SW 1271 (cell line): ENCODE results near the gene GPC4.
"Not testable (repeated sequence)": the region's sequence is repeated elsewhere in the genome, so short reads cannot be mapped to it uniquely, and the experiment has no call there.

Source experiments
- DNase-seq, 2 experiments: peaks; one replicate each; lab custom pipeline; 2025; lab: John Stamatoyannopoulos, UW

Gene GPC4

DNA sequence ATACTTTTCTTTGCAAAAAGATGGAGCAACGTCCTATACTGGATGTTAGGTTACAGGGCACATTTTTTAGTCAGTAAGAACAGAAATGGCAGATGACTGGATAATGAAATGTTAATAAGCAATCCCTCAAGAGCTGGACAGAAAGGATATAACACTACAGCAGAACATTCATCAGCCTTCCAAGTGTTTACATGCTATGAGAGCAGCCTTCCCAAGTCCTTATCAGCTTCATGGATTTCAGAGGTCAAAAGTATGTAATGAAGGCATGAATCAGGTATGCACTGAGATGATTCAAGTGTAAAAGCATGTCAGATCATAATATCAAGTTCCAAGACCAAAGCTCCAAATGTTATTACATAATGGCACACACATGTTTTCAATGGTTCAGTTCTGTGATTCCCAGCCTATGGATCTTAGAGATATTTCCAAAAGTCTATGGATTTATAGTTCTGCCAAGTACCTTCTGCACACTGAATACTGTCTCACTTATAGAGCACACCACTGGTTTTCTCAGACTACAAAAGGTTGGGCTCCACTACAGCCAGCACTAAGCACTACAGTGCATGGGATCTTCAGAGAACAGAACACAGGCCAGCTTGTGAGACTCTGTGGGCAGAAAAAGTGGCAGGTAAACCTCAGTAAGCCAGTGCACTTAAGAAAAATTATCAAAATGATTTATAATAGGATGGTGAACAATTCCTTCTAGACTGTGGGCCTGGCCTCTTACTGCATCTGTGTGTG is 49.2 kb downstream of the GPC4 start:
- DNase-seq: no peak

DNA sequence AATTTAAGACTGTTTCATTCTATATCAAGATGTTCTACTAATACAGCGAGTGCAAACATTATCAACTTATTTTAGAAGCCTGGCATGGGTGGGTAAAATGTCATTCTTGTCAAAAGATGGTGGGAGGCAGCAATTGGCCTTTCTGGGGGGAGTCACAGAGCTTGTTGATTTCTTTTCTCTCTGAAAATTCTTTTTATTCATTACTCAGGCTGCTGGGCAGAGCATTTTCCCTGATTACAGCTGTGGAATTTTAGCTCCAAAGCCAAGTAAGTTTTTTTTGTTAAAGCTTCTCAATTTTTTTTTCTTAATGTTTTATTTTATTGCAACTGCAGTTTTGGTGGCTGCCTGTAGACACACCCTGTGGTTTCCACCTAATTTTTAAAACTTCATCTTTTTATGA is 50.4 kb downstream of the GPC4 start:
- no peak for DNase-seq

- DNase-seq: no peak
Observed at GRCh38 chrX:133364196-133364595, 51.1 kb downstream of the GPC4 start.

DNA sequence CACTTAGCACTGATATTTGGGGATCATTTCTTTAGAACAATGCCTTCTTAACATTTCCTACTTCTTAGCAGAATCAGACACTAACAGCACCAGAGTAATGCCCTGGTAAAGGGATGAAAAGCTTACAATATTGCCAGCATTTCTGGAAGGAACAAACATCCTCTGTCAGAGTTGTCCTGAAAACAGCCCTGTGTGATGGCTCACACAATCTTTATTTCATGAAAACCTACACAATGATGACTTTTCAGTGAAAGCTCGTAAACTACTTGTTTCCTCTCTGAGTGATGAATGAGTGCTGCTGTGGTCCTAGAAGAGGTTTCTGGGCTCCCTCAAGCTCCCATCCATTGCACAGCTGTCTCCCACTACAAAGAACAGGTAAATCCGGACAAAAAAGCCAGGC is 52.8 kb downstream of the GPC4 start:
- no peak for DNase-seq

DNA sequence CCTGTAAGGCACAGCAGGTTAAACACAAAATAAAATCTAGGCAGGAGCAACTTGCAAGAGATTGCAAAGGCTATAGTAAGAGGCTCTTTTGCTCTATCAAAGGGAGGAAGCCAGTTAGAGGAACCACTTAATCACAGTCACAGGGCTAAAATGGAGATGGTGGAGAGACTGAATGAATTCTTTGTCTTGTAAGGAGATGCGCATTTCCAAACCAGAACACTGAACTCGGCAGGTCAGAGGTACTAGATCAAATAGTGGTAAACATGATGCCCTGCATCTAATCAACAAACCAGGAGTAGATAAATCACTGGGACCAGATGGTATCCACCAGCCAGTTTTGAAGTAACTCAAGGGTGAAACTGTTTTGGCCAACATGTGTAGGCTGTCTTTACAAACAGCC is 55.8 kb downstream of the GPC4 start:
- no peak for DNase-seq

DNA sequence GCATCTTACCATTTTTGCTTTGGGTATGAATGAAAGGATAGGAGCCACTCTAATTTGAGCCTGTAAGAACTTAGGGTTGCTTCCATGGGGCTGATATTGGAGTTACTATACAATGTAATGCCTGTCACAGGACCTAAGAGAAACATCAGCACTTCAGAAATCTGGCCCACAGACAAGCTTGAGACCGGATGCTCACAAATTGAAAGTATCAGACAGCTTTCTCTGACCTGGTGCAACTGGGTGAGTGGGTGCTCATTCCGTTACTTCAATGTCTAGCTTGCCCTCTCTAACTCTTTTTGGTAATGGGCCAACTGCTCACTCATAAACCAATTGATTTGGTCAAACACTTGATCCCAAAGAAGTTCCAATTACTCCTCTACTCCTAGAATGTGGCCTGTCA is 62.1 kb downstream of the GPC4 start:
- no peak for DNase-seq

GRCh38 chrX:133350751-133351150 is 64.5 kb downstream of the GPC4 start:
- DNase-seq: no peak

DNA sequence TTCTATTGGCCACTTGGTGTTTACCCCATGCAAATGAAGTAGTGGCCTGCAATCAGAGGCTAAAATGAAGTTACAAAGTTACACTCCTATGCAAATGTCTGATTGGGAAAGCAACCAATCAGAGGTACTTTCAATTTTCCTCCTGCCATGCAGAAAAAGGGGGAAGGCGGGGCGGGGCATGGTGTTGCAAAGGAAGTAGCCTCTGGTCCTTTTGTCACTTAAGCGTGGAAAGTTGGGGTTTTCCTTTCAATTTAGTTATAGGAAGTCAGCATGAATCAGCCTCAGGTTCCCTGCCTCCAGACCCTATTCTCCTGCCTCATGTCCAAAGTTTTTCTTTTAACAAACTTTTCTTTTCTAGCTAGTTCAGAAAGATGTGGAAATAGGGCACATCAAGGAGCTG is 69.3 kb downstream of the GPC4 start:
- DNase-seq: no peak

GRCh38 chrX:133339566-133339965 is 75.7 kb downstream of the GPC4 start:
- no peak for DNase-seq

- DNase-seq: no peak
Observed at GRCh38 chrX:133337250-133337649, 78.0 kb downstream of the GPC4 start.

- DNase-seq: peak in 1 of 2 experiments; percentile 4
Observed at GRCh38 chrX:133335027-133335426, 80.3 kb downstream of the GPC4 start.

- DNase-seq: no peak
Observed at GRCh38 chrX:133333154-133333750, 82.0 kb downstream of the GPC4 start.

DNA sequence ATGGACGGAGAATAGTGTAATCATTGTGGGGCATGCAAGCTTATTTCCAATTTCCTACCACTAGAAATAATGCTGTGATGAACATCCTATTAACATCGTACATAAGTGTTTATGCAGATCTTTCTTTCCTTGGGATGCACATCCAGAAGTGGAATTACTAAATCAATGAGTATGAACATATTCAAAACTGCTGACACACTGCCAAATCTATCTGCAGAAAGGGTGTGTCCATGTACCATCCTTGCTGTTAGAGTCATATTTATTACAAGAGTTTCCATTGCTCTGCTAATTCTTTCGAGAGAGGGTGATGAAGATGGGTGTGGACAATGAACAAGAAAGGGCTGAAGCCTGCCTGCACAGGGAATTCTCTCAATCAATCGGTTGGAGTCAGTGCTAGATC is 82.6 kb downstream of the GPC4 start:
- DNase-seq: no peak

- DNase-seq: no peak
Observed at GRCh38 chrX:133330956-133331355, 84.3 kb downstream of the GPC4 start.

GRCh38 chrX:133325422-133325821 is 89.9 kb downstream of the GPC4 start:
- no peak for DNase-seq

GRCh38 chrX:133323431-133323830 is 91.9 kb downstream of the GPC4 start:
- no peak for DNase-seq

GRCh38 chrX:133322269-133322668 is 93.0 kb downstream of the GPC4 start:
- not testable (repeated sequence) for DNase-seq

DNA sequence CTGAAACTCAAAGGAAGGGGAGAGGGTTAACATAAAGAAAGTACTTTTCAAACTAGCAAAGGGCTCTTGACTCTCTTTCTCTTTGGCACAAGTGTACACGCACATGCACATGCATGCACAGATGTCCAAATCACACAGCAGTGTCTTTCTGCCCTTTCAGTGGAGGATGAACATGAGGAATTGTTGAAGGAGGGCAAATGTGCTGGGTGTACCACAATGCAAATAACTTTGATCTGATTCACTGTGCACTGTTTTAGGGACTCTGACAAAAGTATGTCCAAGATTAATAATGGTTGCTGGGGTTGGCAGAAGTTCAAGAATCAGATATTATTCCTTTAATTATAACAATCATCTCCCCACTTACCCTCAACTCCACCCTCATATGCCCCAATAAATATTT is 93.8 kb downstream of the GPC4 start:
- no peak for DNase-seq

GRCh38 chrX:133314281-133314680 is 101.0 kb downstream of the GPC4 start:
- no peak for DNase-seq

DNA sequence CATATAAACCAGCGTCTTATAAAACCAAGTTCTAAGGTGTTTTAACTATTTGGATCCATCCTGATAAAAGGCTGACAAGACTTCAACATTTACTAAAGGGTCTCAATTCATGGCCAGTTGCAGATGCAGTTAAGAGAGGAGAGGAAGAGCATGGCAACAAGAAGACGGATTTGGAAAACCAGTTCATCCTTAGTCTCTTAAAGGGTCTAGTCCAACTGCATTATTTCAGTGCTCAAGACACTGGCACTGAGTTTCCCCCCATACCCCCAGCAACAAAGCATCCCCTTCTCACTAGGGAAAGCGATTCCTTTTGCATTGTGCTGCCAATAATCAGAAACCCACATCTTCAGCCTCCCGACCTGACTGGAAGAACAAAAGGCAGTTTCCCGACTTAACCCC is 106.8 kb downstream of the GPC4 start:
- DNase-seq: no peak

DNA sequence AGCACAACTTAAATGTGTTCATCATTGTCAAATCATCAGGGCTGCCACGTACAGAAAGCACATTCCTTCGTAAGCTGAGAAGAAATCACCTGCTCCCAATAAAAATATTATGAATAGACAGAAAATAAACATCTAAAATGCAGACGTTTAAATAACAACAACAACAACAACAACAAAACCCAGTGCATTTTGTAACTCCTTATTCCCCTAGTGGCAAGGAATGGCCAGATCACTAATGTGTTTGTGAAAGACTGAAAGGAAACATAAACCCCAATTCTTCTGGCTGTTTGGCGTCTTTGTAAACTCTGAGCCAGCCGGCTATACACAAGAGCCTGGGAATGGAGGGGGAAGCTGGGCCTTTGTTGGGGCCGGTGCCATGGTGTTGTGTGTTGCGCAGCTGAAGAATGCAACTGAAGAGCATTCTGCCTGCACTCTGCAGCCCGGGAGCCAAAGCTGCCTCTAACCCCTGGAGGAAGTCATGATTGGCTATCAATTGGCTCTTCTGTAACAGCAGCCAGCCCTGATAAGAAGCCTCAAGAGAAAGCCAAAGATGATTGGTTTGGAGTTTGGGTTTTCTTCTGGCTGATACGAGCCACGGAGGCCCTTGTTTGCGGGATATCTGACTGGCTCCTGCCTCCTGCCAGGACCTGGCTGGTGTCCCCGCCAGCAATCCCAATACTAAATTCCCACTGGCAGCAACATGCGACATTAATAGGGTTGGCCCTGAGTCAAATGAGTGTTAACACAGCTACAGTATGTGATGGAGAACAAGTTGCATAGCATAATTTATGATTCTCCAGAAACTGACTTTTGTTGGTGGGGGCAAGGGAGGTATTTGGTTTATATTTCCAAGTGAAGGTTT is 107.4 kb downstream of the GPC4 start:
- DNase-seq: no peak

- no peak for DNase-seq
Observed at GRCh38 chrX:133307094-133307493, 108.2 kb downstream of the GPC4 start.

- DNase-seq: no peak
Observed at GRCh38 chrX:133306316-133306715, 109.0 kb downstream of the GPC4 start.
